GM12801 (cell line): ENCODE measurements around the gene LBH.

Experiments used
- CTCF ChIP-seq: IDR thresholded peaks from one replicate; pipeline ENCODE4 v1.5.1; 2011; ENCODE audit warnings: control low read depth; ENCODE audit not compliant: insufficient read length; ENCODE audit errors: extremely low read depth

Gene LBH

GRCh38 chr2:30283931-30284565 lies 52.7 kb downstream of the LBH start:
- no peak for TF ChIP-seq CTCF

- no peak for TF ChIP-seq CTCF
Measured at GRCh38 chr2:30285758-30286157, 54.4 kb downstream of the LBH start.

GRCh38 chr2:30287190-30287840 lies 56.0 kb downstream of the LBH start:
- TF ChIP-seq CTCF: no peak

- no peak for TF ChIP-seq CTCF
Measured at GRCh38 chr2:30287857-30288513, 56.7 kb downstream of the LBH start.

GRCh38 chr2:30288561-30288960 lies 57.2 kb downstream of the LBH start:
- no peak for TF ChIP-seq CTCF

GRCh38 chr2:30293303-30293921 lies 62.1 kb downstream of the LBH start:
- TF ChIP-seq CTCF: no peak

- no peak for TF ChIP-seq CTCF
Measured at GRCh38 chr2:30294133-30294532, 62.8 kb downstream of the LBH start.
